GM19452 (cell line): ENCODE data around the gene RAPGEF4.

Experiments used
- ATAC-seq: cut with Tn5 transposase; IDR thresholded peaks from one replicate; pipeline ENCODE4 v1.9.1; 2021; ENCODE audit not compliant: unreplicated experiment

RAPGEF4 gene

DNA sequence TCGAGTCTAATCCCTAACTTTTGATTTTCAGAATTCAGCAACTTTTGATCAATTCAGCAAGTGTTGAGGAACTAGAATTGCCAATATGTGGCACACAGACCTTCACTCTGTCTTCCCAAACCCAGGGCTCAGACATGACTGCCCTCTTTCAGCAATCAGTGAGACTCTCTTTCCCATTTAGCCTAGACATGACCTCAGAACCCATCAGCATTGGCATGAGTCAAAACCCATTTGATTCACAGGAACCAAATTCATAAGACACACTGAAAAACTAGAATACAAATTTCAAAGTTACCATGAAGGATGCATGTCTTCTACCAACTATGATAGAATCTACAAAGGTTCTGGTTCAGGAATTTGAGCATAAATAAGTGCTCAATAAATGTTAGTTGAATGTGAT, 226.4 kb downstream of the RAPGEF4 start:
- ATAC-seq = no peak

DNA sequence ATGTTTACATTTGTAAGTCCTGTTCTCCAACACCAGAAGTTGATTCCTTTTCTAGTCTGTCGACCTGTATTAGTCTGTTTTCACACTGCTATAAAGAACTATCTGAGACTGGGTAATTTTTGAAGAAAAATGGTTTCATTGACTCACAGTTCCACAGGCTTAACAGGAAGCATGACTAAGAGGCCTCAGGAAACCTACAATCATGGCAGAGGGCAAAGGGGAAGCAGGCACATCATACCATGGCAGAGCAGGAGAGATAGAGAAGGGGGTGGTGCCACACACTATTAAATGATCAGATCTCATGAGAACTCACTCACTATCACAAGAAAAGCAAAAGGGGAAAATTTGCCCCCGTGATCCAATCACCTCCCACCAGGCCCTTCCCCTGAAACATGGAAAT, 227.2 kb downstream of the RAPGEF4 start:
- ATAC-seq = no peak

DNA sequence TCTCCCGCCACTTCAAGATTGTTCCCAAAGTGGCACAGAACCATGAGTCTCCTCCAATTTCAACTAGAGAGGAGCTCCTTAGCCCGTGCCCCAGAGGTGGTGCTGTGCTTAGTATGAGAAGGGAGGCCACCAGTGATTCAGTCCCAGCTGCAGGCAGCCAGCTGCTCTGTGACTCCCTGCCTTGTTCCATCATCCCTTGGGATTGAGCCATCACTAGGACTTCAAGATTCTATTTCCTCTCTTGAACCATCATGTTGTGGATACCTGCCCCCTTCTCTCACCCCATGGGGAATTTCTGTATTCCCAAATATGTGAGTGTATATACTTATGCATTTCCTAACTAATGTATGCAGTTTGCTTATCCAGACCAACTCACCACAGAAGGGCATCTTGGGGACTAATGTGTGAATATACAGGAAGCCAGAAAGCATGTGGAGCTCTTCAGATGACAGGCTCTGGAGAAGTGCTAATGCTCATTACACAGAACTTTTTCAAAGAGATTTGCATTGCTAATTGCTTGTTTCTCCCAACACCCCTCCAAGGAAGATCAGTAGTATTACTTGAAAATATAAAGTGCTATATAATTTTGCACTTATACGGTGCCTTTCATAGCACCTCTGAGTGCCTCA, 229.0 kb downstream of the RAPGEF4 start:
- ATAC-seq = no peak

DNA sequence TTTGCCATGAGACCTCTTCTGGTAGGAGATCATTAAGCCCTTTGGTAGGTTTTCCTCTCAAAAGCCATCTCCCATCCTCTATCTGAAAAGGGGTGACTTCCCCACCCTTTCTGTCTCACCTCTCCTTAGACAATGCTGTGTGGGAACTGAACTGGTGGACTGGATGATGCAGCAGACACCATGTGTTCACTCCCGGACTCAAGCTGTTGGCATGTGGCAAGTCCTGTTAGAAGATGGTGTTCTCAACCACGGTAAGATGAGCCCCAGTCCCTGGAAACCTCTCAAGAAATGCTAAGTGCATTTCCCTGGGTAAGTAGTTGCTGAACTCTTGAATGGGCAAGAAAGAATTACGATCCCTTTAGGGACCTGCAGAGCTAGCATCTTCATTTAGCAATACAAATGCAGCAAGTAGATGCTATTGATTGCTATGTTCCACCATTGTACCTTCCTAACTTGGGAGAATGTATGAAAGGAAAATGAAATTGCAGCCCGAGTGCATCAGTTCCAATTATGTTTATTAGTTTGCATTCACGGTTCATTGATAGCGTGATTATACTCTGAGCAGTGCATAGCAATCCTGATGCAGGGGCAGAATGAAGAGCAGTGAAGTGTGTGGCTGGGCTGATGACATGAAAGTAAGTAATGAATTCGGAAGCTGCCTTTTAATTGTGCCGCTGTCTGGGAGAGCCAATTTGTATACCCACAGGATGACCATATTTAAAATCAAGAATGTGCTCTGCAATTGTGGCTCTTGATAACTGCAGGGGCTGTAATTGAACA, 230.0 kb downstream of the RAPGEF4 start:
- no peak for ATAC-seq

DNA sequence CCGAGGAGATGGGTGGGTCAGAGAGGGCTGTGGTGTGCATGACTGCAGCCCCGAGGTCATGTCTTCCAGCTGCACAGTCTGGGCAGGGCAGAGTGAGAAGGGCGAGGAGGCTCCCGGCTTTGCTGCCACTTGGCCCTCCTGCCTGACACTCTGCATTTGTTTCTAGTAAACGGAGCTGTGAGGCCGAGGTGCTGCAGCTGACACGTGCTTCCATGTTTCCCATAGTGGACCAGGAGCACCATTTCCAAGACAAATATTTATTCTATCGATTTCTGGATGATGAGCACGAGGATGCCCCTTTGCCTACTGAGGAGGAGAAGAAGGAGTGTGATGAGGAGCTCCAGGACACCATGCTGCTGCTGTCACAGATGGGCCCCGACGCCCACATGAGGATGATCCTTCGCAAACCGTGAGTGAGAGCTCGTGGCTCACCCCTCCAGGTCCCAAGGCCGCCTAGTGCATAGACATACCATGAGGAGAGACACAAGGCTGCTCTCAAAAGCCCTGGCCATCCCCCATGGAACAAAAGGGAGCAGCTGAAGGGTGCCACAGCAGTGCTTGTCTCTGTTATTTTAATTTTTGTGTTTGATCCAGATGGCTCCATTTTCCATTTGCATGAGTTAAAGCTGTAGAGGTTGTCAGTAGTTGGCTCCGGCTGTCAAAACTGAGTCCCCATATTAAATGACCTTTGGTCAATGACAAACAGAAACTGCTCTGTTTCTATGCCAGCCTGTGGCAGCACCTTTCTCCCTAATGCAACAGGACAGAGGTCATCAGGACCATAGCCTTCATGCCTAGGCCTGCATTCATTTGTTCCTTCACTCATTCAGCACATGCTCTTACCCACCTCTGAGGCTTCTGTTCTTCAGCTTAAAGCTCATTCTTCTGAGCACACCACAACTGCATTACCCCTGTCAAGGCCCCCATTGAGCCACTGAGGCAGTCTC, 231.7 kb downstream of the RAPGEF4 start:
- ATAC-seq = no peak

DNA sequence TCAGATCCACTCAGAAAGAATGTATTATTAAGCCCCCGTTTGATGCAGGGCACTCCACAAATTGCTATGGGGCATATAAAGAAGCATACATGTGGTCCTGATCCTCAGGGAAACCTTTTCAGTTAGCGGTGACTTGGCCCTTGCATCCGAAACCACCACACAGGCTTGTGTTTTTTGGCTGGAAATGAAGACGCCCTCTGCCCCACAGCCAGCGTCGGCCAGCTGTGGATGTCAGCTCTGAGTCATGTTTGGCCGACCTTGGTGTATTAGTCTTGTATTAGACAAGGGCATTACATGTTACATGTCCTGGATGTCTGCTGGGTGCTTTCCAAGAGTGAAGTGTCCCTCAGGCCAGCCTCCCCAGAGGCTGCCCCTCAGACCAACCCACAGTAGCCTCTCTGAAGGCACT, 232.4 kb downstream of the RAPGEF4 start:
- no peak for ATAC-seq

DNA sequence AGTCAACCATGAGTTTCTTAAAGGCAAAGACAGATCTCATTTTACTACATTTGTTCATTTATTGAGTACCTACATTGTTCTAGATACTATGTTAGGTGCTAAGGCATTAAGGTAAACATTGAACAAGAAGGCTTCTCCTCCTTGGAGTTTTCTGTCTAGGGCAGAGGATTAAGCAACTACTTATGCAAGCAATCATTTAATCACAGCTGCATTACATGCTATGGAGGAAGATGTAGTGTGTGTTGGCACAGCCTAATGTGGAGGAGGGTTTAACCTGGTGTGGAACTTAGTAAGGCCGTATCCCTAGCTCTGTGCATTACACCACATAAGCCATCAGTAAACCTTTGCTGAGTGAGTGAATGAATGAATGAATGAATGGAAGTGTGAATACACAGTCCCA, 233.5 kb downstream of the RAPGEF4 start:
- no peak for ATAC-seq

DNA sequence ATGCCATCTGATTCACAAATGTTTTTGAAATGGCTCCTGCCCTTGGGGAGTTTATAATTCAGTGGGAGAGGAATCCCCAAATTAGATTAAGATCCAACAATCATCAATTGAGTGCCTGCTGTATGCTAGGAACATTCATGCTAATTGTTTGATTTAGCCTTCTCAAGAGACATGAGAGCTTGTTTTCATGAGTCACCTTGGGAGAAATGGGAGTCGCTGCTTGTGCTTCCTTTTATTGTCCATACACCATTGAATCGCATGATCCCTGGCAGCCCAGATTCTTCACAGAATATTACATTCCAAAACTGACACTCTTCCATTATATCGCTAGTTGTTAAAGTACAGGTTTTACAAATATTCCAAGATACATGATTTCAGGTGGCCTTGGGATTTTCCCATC, 234.0 kb downstream of the RAPGEF4 start:
- no peak for ATAC-seq

DNA sequence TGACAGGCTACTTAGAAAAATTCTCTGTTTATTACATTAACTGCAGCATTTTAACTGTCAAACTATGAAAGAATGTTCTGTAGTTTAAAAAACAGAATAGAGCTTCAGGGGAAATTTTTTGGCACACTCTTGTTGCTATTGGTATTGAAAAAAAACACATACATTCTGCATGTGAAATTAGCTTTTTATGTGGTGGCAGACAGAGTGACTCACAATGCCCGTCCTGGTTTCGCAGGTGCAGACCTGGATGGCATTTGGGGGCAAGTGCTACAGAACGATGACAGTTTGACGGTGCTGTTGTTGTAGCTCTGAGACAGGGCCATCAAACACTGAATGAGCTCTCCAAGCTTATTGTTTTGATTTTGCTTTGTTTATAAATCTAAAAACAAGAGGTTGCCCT, 235.0 kb downstream of the RAPGEF4 start:
- ATAC-seq = no peak

DNA sequence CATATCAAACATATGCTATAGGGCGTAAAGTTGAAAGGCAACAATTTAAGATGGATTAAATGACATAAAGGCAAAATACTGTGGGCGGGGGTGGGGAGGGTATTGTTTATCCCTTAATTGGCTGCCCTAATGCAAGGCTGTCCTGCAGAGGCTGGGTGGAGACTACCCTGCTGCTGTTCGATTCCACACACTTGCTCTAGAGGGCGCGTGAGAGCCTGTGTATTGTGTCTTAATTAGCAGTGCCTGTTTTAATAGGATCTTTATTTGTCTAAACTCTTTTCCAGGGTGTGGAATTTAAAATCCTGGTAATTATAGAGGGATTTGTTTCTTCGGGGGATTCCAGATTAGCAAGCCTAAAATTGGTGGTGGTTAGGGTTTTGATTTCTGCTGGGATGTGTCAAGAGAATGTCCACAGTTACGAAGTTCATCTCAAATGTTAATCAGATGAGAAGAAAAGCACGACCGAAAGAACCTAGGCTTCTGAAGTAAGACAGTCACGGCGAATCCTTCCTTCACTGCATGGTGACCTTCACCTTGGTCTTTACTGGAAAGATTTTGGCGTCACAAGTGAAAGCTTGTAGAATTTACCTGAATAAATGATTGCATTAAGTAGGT, 236.5 kb downstream of the RAPGEF4 start:
- ATAC-seq = no peak

DNA sequence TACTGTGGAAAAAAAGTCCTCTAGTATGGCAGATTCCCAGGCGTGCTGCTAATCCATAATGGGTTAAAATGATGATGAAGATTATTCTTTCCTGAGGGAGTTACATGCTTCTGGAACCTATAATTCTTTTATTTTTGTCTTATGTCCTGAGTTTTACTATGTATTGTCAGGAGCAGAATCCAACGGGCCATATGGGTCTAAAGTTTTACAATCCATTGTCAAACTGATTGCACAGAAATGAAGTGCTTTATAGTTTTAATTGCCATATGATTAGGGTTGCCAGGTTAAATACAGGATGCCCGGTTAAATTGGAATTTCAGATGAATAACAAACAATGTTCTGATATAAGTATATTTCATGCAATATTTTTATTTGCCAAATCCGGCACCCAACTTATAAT, 239.1 kb downstream of the RAPGEF4 start:
- no peak for ATAC-seq

DNA sequence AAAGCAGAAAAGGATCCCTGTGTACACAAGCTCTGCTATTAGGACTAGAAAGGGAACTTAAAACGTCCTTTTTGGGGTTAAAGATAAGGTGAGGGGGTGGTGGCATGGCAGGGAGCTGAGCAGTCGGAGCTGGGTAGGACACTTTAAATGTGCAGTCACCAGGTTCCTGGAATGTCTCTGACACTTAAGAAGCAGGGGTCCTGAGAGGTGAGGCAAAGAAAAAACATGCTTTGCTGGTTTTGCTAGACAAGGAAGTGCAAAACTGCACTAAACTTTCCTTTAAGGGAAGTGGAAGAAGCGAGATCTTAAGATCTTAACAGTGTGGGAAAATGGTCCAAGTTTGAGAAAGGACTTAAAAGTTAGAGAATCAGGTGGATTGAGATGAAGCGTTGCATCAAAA, 240.5 kb downstream of the RAPGEF4 start:
- ATAC-seq = no peak

DNA sequence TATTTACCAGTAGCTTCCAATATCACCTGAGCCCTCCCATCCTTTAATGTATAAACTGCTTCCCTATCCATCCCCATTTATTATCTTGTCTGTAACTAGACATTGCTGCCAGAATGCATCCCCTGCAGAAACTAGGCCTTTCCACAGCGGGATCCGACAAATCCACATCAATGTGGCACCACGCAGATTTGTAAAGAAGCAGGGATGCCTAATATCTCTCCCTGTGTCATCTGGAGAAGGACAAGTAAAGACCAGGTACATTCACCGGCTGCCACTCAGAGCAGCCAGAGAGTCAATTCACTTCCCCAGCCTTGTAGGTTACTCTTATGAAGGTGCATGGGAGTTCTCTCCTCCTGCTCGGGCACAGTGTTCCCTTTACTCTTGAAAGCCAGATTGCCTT, 241.2 kb downstream of the RAPGEF4 start:
- no peak for ATAC-seq

DNA sequence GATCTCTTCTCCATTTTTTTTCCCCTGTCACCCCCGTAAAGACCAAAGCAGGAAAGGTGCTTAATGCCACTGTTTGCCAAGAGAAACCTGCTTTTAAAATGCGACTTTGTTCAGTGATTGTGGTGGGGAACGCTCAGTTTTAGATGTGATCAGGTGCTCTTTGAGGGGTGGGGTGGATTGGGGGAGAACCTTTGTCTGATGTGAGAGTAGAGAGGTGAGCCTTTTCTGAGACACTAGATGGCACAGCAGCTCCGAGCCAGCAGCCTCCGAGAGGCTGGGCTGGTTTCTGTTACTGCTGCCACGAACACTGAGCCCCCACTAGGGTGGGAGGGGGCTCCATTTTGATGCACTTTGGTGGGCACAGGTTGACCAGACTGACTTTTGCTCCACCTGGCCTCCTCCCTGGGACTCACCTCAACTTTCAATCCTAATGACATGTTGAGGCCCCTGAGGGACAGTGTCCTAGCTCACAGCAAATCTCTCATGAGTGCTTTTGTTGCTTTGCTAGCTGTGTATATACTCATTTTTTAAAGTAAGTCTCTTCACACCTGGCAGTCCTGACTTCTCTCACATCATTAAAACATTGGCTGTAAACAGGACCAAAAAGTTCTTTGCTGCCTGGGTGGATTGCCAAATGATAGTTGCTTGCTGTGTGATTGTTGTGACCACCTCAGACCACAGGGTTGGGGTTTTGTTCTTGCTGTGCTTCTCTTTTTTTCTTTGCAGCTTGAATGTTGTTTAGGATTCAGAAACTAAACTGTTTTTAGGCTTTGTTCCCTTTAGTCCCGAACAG, 241.8 kb downstream of the RAPGEF4 start:
- ATAC-seq = no peak

DNA sequence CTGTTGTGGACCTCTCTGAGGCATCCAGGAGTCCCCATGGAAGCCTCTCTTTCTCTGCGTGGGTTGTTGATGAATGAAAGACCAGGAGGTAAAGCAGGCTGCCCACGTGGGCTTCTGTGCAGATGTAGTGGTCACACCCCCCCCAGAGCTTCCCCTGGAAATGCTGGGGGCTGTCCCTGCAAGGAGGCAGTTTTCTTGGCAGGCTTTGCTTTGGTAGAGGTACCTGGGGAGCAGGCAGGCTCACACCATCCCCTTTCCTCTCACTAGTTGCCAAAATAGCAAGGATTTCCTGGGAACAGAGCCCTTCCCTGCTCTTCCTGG, 242.4 kb downstream of the RAPGEF4 start:
- no peak for ATAC-seq

DNA sequence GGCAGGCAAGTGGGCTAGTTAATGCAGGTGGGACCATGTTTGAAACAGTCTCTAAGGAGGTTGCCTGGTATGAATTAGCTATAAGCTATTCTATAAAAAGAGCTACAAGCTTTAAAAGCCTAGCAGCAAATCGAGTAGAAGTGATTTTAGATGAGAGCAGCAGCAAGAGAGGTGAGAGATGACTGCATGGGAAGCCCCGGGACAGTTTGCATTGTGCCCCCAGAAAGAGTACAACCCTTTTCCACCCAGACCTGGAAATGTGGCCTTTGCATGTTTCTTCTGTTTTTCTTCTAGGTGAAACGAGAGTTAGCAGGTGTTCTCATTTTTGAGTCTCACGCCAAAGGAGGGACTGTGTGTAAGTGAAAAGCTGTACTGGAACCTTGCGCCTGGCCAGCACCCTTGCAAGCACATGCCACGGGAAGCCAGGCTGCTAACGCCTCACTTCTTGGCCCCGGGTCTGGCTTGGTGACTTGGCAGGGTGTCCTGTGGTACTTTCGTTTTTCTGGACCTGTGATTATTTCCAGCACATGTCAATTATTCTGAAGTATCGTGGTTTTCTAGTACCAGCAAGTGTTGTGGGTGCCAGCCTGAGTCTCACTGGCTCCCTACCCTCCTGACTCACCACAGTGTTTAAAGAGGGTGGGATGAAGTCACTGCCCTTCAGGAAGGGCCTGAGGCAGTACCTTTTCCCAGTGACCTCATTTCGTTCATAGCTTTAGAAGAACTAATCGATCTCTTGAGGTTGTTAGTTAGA, 249.7 kb downstream of the RAPGEF4 start:
- no peak for ATAC-seq

DNA sequence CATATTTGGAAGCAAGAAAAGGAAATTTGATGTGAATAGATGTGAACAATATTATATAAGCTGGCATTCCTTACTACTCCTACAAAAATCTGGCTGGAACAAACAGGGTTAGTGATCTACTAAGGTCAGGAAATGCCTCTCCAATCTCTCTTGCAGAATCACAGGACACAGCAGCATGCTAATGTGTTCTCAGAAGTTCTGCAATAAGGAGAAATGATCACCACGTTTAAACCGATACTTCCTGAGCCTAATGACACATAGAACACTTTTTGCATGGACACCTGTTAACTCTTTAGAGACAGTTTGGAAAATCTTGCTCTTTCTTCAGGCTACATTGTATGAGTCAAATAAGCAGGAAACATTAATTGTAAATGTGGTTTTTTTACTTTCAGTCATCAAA, 250.4 kb downstream of the RAPGEF4 start:
- no peak for ATAC-seq

DNA sequence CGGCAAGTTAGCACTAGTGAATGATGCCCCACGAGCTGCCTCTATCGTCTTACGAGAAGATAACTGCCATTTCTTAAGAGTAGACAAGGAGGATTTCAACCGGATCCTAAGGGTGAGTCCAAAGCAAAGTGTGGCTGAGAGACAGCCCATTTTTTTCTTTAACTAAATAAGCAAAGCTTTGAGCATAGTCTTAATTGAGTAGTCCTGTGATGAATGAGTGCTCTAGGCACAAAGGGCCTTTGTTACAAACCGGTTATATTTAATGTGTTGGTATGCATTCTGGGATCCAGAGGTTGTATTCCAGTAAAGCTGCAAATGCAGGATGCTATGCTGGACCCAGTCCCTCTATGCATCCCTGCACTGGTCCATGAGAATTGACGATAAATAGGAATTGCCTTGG, 253.1 kb downstream of the RAPGEF4 start:
- ATAC-seq = no peak

DNA sequence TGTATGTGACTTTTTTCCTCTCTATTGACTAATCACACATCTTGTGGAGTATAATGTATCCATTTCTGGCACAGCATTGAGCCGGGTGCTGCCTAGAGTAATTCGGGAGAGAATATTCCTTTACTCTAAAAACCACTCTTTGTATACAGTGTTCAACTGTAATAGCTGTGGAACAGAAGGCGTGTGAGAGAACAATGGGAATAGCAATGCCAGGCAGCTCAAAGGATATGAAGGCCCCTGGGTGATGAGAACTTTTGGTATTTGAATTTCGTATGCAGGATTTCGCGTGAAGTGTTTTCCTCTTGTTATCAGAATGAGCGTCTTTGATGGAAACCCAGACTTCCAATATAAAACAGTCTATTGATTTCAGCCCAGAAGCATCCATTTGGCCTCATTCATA, 255.4 kb downstream of the RAPGEF4 start:
- no peak for ATAC-seq

DNA sequence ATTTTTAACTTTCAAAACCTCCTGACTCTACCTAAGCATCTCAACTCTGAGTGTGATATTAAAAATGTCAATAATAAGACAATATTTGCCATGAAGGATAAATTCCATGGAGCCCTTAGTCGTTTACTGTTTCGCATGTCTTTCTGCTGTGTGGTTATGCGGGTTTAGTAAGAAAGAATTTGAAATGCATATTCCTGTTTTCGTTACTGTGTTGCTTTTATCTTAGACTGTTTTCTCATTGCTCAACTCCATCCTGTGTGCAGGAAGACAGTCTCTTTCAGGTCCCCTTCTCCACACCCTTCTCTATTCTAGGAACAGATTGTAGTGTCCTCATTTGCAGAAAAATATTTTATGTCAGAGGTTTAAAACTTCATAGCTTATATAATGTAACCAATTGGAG, 257.5 kb downstream of the RAPGEF4 start:
- no peak for ATAC-seq
